Mesenchymal stem cell (in vitro differentiated cells and primary cell): ENCODE data around the gene CTNNA3.

Experiments used
- DNase-seq: peaks from one replicate; pipeline ENCODE4 v3.0.0-alpha.2; 2013
- H2AFZ ChIP-seq: one replicate; pipeline ENCODE4 v1.6.1; 2013; ENCODE audit warnings: low read depth, mild to moderate bottlenecking, control low read depth, inconsistent platforms, low read length, moderate library complexity
- H2AK5ac ChIP-seq: 2 replicates; pipeline ENCODE4 v1.6.1; 2013; ENCODE audit warnings: low read length, moderate library complexity, mild to moderate bottlenecking, inconsistent platforms; ENCODE audit not compliant: severe bottlenecking
- H2BK120ac ChIP-seq: one replicate; pipeline ENCODE4 v1.6.1; 2013; ENCODE audit warnings: low read depth, mild to moderate bottlenecking, inconsistent platforms, low read length, moderate library complexity
- H2BK12ac ChIP-seq, 2 experiments: one replicate each; pipeline ENCODE4 v1.6.1; 2013; ENCODE audit warnings: inconsistent platforms in 2 of 2, low read length in 2 of 2, mild to moderate bottlenecking in 2 of 2, moderate library complexity in 2 of 2, control low read depth in 1 of 2
- H2BK15ac ChIP-seq: one replicate; pipeline ENCODE4 v1.6.1; 2013; ENCODE audit warnings: mild to moderate bottlenecking, low read depth, inconsistent platforms; ENCODE audit not compliant: poor library complexity, severe bottlenecking
- H2BK5ac ChIP-seq: 2 replicates; pipeline ENCODE4 v1.6.1; 2013; ENCODE audit warnings: low read depth, mild to moderate bottlenecking, low read length, control low read depth, inconsistent platforms; ENCODE audit not compliant: poor library complexity, severe bottlenecking
- H3K14ac ChIP-seq, 2 experiments: one replicate each; pipeline ENCODE4 v1.6.1; 2013; ENCODE audit warnings: inconsistent platforms in 2 of 2, low read length in 2 of 2, control low read depth in 1 of 2, mild to moderate bottlenecking in 1 of 2, moderate library complexity in 1 of 2
- H3K18ac ChIP-seq, 2 experiments: one replicate each; pipeline ENCODE4 v1.6.1; 2013; ENCODE audit warnings: inconsistent platforms in 2 of 2, low read length in 2 of 2, control low read depth in 1 of 2, low read depth in 1 of 2, mild to moderate bottlenecking in 1 of 2
- H3K23ac ChIP-seq, 2 experiments: one replicate each; pipeline ENCODE4 v1.6.1; 2013; ENCODE audit warnings: inconsistent platforms in 2 of 2, low read length in 2 of 2, mild to moderate bottlenecking in 2 of 2, moderate library complexity in 2 of 2, control low read depth in 1 of 2
- H3K27ac ChIP-seq: 2 replicates; pipeline ENCODE4 v1.5.1; 2013; ENCODE audit warnings: mild to moderate bottlenecking, moderate library complexity, low read length, control low read depth, inconsistent platforms; ENCODE audit not compliant: poor library complexity, severe bottlenecking
- H3K27me3 ChIP-seq, 2 experiments: 2 replicates each; pipeline versions ENCODE4 v1.6.1 to v1.7.0; 2013; ENCODE audit warnings: low read length in 2 of 2, mild to moderate bottlenecking in 2 of 2, moderate library complexity in 2 of 2, control low read depth in 1 of 2, inconsistent platforms in 1 of 2; ENCODE audit not compliant: control insufficient read depth in 1 of 2, insufficient read depth in 1 of 2
- H3K36me3 ChIP-seq, 2 experiments: 2 replicates each; pipeline versions ENCODE4 v1.6.1 to v1.7.0; 2013; ENCODE audit warnings: low read length in 2 of 2, control low read depth in 1 of 2, inconsistent platforms in 1 of 2, low read depth in 1 of 2, mild to moderate bottlenecking in 1 of 2; ENCODE audit not compliant: insufficient read depth in 2 of 2, control insufficient read depth in 1 of 2
- H3K4ac ChIP-seq, 2 experiments: one replicate each; pipeline ENCODE4 v1.6.1; 2013; ENCODE audit warnings: inconsistent platforms in 2 of 2, low read length in 2 of 2, mild to moderate bottlenecking in 2 of 2, moderate library complexity in 2 of 2, control low read depth in 1 of 2, low read depth in 1 of 2
- H3K4me1 ChIP-seq: 2 replicates; pipeline ENCODE4 v1.6.1; 2013; ENCODE audit warnings: low read depth, low read length, control low read depth; ENCODE audit not compliant: control insufficient read depth, insufficient read depth
- H3K4me2 ChIP-seq: 2 replicates; pipeline ENCODE4 v1.6.1; 2013; ENCODE audit warnings: low read length, mild to moderate bottlenecking, inconsistent platforms; ENCODE audit not compliant: poor library complexity, severe bottlenecking
- H3K4me3 ChIP-seq, 2 experiments: 2 replicates each; pipeline versions ENCODE4 v1.5.1 to v1.7.0; 2013; ENCODE audit warnings: low read length in 2 of 2, mild to moderate bottlenecking in 2 of 2, control low read depth in 1 of 2, low read depth in 1 of 2; ENCODE audit not compliant: insufficient read depth in 1 of 2
- H3K79me1 ChIP-seq: replicated peaks from 2 replicates; pipeline ENCODE4 v1.6.1; 2013; ENCODE audit warnings: mild to moderate bottlenecking, control low read depth, low read length, inconsistent platforms; ENCODE audit not compliant: poor library complexity, severe bottlenecking
- H3K9ac ChIP-seq: 2 replicates; pipeline ENCODE4 v1.7.0; 2013; ENCODE audit warnings: mild to moderate bottlenecking, low read length, moderate library complexity
- H3K9me3 ChIP-seq: 2 replicates; pipeline ENCODE4 v1.7.0; 2013; ENCODE audit warnings: mild to moderate bottlenecking, low read length; ENCODE audit not compliant: control insufficient read depth
- H4K8ac ChIP-seq: one replicate; pipeline ENCODE4 v1.6.1; 2013; ENCODE audit warnings: inconsistent platforms, mild to moderate bottlenecking, low read length, moderate library complexity
- H4K91ac ChIP-seq: one replicate; pipeline ENCODE4 v1.6.1; 2013; ENCODE audit warnings: mild to moderate bottlenecking, low read length, inconsistent platforms
- WGBS: methylation state at CpG from one replicate; pipeline ENCODE4 v1.1.7; 2013; ENCODE audit warnings: mixed read lengths; 5-methylcytosine and 5-hydroxymethylcytosine counted together

CTNNA3 gene

DNA sequence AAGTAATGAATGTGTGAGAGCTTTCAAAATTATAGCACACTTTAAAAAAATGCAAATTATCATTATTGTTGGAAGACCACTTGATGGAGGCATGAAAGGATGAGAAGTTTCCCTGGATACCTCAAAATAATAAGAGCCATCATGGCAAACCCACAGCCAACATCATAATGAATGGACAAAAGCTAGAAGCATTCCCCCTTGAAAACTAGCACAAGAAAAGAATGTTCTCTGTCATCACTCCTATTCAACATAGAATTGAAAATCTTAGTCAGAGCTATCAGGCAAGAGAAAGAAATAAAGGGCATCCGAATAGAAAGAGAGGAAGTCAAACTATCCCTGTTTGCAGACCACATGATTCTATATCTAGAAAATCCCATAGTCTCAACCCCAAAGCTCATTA lies 1657.4 kb downstream of the CTNNA3 start:
- Histone ChIP-seq H4K8ac (no peak overlapping the region), H3K4me3 (no peak overlapping the region), H2BK5ac (no peak overlapping the region), H4K91ac (no peak overlapping the region), H3K9me3 (peaks cover 13% of the 10 kb centered on the region), H3K4me1 (no peaks in the 10 kb centered on the region), H3K23ac (no peak overlapping the region), H2BK15ac (no peak overlapping the region), H3K4ac (no peak overlapping the region), H3K18ac (no peak overlapping the region), H3K9ac (no peak overlapping the region), H2AFZ (no peak overlapping the region), H2BK120ac (no peak overlapping the region), H2BK12ac (no peak overlapping the region), H2AK5ac (no peak overlapping the region), H3K79me1 (no peaks in the 10 kb centered on the region), H3K14ac (no peak overlapping the region), H3K27me3 (no peaks in the 10 kb centered on the region), H3K36me3 (no peaks in the 10 kb centered on the region), H3K27ac (no peak overlapping the region), H3K4me2 (no peak overlapping the region)
- 75% methylated on average over 1 of the region's 1 CpG for WGBS
- no peak for DNase-seq

DNA sequence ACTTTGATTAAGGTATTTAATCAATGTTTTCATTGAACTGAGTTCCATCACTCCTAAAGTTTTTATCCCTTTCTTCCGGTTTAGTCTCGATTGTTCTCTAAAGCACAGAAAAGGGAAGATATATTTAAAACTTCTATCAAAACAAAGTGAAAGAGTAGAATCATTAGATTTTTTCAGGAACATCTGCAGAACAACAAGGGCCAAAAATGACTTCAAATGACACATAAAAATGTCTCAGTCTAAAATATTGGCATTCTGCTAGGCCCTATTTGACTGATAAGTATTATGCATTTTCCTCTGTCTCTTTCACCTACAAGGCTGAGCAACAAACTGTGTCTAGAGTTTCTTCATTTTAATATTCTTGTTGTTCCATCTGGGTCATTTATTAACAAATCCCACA lies 1669.7 kb downstream of the CTNNA3 start:
- H3K4me1 ChIP-seq, result no peaks in the 10 kb centered on the region
- no peak overlapping the region for H2BK15ac ChIP-seq
- H3K36me3 ChIP-seq, result no peaks in the 10 kb centered on the region
- H3K4me2 ChIP-seq, result no peak overlapping the region
- H2AFZ ChIP-seq, result no peak overlapping the region
- H3K23ac ChIP-seq, result no peak overlapping the region
- H3K4ac ChIP-seq, result no peak overlapping the region
- H3K27ac ChIP-seq, result no peak overlapping the region
- H3K79me1 ChIP-seq, result no peaks in the 10 kb centered on the region
- no peak overlapping the region for H3K14ac ChIP-seq
- DNase-seq, result no peak
- no CpG with 5 or more reads among the region's 2 CpGs for WGBS
- no peak overlapping the region for H3K18ac ChIP-seq
- H2BK5ac ChIP-seq, result no peak overlapping the region
- H2BK120ac ChIP-seq, result no peak overlapping the region
- H2AK5ac ChIP-seq, result no peak overlapping the region
- no peak overlapping the region for H3K4me3 ChIP-seq
- H4K91ac ChIP-seq, result no peak overlapping the region
- H4K8ac ChIP-seq, result no peak overlapping the region
- H3K9me3 ChIP-seq, result no peaks in the 10 kb centered on the region
- no peak overlapping the region for H3K9ac ChIP-seq
- H3K27me3 ChIP-seq, result no peaks in the 10 kb centered on the region
- no peak overlapping the region for H2BK12ac ChIP-seq

- Histone ChIP-seq H3K9me3 (no peaks in the 10 kb centered on the region), H2AK5ac (no peak overlapping the region), H3K79me1 (no peaks in the 10 kb centered on the region), H3K36me3 (no peaks in the 10 kb centered on the region), H3K4me3 (no peak overlapping the region), H3K23ac (no peak overlapping the region), H4K91ac (no peak overlapping the region), H3K4me2 (no peak overlapping the region), H2BK120ac (no peak overlapping the region), H3K4me1 (no peaks in the 10 kb centered on the region), H3K14ac (no peak overlapping the region), H2AFZ (no peak overlapping the region), H3K4ac (no peak overlapping the region), H3K9ac (no peak overlapping the region), H4K8ac (no peak overlapping the region), H3K27me3 (no peaks in the 10 kb centered on the region), H2BK5ac (no peak overlapping the region), H3K27ac (no peak overlapping the region), H2BK15ac (no peak overlapping the region), H3K18ac (no peak overlapping the region), H2BK12ac (no peak overlapping the region)
- no peak for DNase-seq
Observed at GRCh38 chr10:66025186-66025585, 1670.8 kb downstream of the CTNNA3 start.

DNA sequence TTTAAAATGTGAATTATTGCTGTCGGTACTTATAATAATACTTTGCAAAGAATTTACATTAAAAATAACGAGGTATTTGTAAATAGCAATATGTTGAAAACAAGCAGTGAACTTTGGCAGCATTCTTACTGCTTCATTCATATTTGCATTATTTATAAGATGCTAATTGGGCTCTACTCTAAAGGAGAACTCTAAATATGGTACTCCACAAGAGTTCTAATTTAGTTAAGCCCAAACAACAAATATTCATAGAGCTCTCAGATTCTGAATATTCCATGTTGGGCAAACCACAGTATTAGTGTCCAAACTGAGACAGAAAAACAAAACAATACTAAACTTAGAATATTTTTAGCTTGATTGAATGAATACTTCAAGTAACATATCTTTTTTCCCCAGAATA lies 1674.6 kb downstream of the CTNNA3 start:
- Histone ChIP-seq H3K27me3 (no peaks in the 10 kb centered on the region), H3K4me1 (no peaks in the 10 kb centered on the region), H3K4me2 (no peak overlapping the region), H3K9me3 (no peaks in the 10 kb centered on the region), H4K91ac (no peak overlapping the region), H2BK120ac (no peak overlapping the region), H3K27ac (no peak overlapping the region), H3K4me3 (no peak overlapping the region), H4K8ac (no peak overlapping the region), H2AK5ac (no peak overlapping the region), H3K9ac (no peak overlapping the region), H2BK12ac (no peak overlapping the region), H3K14ac (no peak overlapping the region), H3K4ac (no peak overlapping the region), H3K36me3 (no peaks in the 10 kb centered on the region), H2BK15ac (no peak overlapping the region), H3K23ac (no peak overlapping the region), H3K79me1 (no peaks in the 10 kb centered on the region), H2AFZ (no peak overlapping the region), H2BK5ac (no peak overlapping the region), H3K18ac (no peak overlapping the region)
- no peak for DNase-seq
- WGBS, result no CpG with 5 or more reads among the region's 2 CpGs
